Transverse colon (tissue), 3 donors: ENCODE data around the gene ADGRB3.

Experiments
- CTCF ChIP-seq, 5 experiments: fragments of 200-600 bp in 3 of 5; fragments of 450-650 bp in 2 of 5; sonication (generic) in 3 of 5; IDR thresholded peaks; 1 replicate in 2 of 5; 2 replicates in 3 of 5; pipeline ENCODE4 v1.5.1; 2016 to 2017; ENCODE audit warnings: antibody characterized with exemption in 5 of 5, inconsistent platforms in 3 of 5, mild to moderate bottlenecking in 2 of 5, moderate library complexity in 1 of 5
- POLR2A ChIP-seq: fragments of 450-650 bp; IDR thresholded peaks from one replicate; pipeline ENCODE4 v1.6.1; 2016; ENCODE audit warnings: antibody characterized with exemption, mild to moderate bottlenecking, moderate library complexity

- TF ChIP-seq CTCF (IDR thresholded peaks at IDR 0.05) (no peak), POLR2A (no peak)
Observed at GRCh38 chr6:69202768-69203167, 567.7 kb downstream of the ADGRB3 start.
